ENCODE results near the gene ENPP3. TPM values are rescaled to one million over a fixed set of nuclear protein-coding genes. Genes with fewer than 3 reads are reported as not detected.

ENPP3 gene
- total and polyA plus RNA-seq, 9 of the 15 experiments (the other 6 are each of a cell fraction or from before 2014, with no cell fraction given) = 14.0 to 32.8 (median 21.6) TPM

DNA sequence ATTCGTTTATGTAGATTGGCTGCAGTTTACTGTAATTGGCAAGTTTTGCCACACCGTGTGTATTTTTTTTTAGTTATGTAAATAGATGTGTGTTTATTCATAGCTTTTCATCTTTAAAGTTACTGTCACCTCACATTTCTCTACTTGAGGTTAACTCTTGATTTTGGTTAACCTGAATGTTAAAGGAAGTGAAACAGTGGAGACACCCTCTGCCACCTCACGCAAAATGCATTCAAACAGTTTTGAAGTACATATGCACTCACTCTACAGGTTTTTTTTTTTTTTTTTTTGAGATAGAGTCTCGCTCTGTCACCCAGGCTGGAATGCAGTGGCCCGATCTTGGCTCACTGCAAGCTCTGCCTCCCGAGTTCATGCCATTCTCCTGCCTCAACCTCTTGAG, 46.4 kb downstream of the ENPP3 start (continued):
- TF ChIP-seq ZBTB40 (IDR thresholded peaks at IDR 0.05) = no peak
- TF ChIP-seq ZBTB40 (CRISPR knock-in tag; IDR thresholded peaks at IDR 0.05) = no peak
